Head of caudate nucleus (tissue), 42 donors: ENCODE results near the gene TMEM41B.

Source experiments
- DNase-seq, 42 donors: peaks; one replicate each; pipeline versions ENCODE4 v3.0.0 to v3.0.0-alpha.2; 2020 to 2021; ENCODE audit warnings: mixed read lengths in 7 of 42
- intact Hi-C: fragments of 100-400 bp; cut with DNase I; formaldehyde crosslinking; loops from one replicate; pipeline ENCODE4 v1.15.0; 2022

Gene TMEM41B

GRCh38 chr11:9315078-9315688, 790 bp upstream of the TMEM41B start:
- intact Hi-C loops: loop anchor here (2.0 to 5.0 kb wide), 2 partner anchors 47 to 70 kb away; partner anchors contain the start of gene IPO7
- peak in 16 of 42 donors; percentile 3 to 45 (median 16) for DNase-seq

DNA sequence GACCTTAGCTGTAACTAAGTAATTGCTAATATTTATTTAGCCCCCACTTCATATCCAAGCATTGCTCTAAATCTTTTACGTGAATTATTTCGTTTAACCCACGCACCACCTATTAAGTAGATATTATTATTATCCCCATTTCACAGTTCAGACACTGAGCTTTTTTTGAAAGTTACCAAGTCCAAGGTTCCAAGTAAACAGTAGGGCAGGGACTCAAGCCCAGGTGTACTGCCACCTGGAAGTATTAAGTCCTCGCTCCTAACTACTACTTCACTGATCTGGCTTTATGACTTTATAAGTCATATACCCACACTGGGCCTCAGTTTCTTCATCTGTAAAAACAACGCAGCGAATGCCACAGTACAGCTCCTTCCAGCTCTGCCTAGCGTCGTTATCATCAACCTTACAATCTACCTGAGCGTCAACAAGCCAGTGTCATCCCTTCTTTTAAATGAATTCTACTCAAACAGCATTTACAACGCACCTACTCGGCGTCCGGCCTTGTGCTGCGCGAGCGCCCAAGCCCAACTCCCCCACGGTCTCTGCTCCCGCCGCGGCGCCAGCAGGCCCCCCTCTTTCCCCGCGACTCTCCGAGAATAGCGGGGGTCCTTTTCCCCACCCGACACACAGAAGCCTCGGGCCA, 624 bp downstream of the TMEM41B start:
- DNase-seq: peak in 25 of 42 donors; percentile 5 to 56 (median 28)
- intact Hi-C loops: loop anchor here (2.0 to 5.0 kb wide), 2 partner anchors 46 to 71 kb away; partner anchors contain the start of genes DENND5A and IPO7

- DNase-seq: no peak
- intact Hi-C loops: loop anchor here (5.0 kb wide), 1 partner anchor 43 kb away; the partner anchor contains the start of gene DENND5A
Observed at GRCh38 chr11:9310485-9311090, 3.8 kb downstream of the TMEM41B start.

DNA sequence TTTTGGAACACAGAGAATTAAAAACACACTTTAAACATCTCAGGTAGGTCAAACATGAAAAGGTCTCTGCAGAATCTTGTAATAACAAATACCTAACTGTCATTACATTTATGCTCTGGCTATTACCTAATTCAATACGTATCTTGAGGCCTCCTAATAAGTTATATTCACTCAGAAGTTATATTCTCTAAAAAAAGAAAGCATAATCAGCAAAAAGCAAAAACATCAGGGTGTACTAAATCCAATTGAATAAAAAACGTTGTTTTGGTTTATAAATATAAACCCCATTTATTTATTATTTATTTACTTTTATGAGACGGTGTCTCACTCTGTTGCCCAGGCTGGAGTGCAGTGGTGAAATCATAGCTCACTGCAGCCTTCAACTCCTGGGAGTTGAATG, 10.2 kb downstream of the TMEM41B start:
- intact Hi-C loops: no loop called here
- DNase-seq: no peak

GRCh38 chr11:9302448-9302847, 11.9 kb downstream of the TMEM41B start:
- no peak for DNase-seq
- intact Hi-C loops: no loop called here

DNA sequence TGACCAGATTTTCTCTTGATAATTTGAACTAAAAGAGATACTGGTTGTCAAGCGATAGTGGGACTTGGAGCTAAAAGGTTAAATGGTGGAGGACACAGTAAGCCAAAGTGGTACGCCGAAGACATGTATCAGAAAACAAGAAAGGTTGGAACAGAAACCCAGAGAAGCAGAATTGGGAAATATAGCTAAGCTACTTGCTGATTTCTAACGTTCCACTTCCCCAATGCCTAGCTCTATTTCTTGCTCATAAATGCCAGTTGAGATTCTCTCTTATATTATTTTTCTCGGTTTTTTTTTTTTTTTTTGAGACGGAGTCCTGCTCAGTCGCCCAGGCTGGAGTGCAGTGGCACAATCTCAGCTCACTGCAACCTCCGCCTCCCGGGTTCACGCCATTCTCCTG, 12.7 kb downstream of the TMEM41B start:
- intact Hi-C loops: no loop called here
- no peak for DNase-seq

DNA sequence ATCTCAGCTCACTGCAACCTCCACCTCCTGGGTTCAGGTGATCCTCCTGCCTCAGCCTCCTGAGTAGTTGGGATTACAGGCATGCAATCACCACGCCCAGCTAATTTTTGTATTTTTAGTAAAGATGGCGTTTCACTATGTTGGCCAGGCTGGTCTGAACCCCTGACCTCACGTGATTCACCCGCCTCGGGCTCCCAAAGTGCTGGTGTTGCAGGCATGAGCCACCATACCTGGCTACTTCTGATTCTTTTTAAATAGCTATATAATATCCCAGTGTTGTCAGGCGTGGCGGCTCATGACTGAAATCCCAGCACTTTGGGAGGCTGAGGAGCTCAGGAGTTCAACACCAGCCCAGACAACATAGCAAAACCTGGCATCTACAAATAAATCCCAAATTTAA, 20.7 kb downstream of the TMEM41B start:
- no peak for DNase-seq
- intact Hi-C loops: no loop called here

GRCh38 chr11:9285850-9286587, 28.4 kb downstream of the TMEM41B start:
- intact Hi-C loops: no loop called here
- peak in 1 of 42 donors; percentile 10 for DNase-seq

DNA sequence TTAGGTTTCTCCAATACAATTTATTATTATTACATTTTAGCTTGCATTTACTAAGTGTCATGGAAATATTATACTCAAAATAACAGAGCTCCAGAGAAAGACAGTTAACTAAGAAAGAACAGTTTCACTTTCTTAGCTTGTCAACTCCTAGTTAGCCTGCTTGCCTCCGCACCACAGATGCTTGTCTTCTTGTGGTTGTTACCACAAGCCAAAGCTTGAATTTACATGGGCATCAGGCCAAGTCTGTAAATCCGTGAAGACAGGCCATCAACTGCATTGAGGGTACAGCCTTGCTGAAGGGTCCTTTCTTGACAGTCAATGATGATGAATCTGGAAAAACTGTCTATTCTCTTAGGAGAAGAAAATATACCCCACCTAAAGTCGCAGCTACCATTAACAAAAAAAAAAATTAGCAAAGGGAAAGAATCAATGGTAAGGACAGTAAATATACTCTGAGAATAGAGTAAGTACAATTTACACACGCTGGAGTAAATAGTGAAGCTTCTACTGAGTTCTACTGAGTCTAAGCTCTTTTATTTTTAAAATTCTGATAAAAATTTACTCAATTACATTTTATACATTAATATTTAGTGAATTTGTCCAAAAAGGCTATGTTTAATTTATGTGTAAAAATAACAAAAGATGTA, 33.6 kb downstream of the TMEM41B start:
- DNase-seq: no peak
- intact Hi-C loops: no loop called here

GRCh38 chr11:9277176-9277575, 37.2 kb downstream of the TMEM41B start:
- peak in 1 of 42 donors; percentile 18 for DNase-seq
- intact Hi-C loops: no loop called here

- peak in 1 of 42 donors; percentile 31 for DNase-seq
- intact Hi-C loops: no loop called here
Observed at GRCh38 chr11:9276571-9276970, 37.8 kb downstream of the TMEM41B start.

GRCh38 chr11:9274499-9275258, 39.7 kb downstream of the TMEM41B start:
- DNase-seq: peak in 1 of 42 donors; percentile 39
- intact Hi-C loops: no loop called here

- intact Hi-C loops: no loop called here
Observed at GRCh38 chr11:9273376-9274336, 40.7 kb downstream of the TMEM41B start.

DNA sequence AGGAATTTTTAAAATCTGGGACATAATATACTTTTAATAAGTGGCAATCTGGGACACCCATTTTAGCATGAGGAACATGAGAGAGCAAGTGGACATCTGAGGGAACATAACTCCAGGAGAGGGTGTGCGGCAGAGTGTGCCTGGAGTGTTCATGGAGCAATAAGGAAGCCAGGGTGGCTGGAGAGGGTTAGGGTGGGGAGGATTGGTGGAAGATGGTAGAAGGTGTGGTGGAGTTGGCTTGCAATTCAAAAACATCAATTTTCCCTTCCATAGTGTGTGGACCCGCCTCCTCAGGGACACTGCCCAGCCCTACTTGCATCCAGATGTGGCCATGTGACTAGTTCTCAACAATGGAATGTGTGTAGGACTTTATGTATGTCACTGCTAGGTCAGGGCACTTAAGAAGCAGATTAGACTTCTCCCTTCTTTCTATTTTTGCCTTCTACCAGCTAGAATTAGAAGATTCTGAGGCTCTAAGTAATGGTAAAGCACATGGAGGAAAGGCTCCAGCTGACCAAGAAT, 44.8 kb downstream of the TMEM41B start:
- peak in 1 of 42 donors; percentile 1 for DNase-seq
- intact Hi-C loops: loop anchor here (5.0 to 10.0 kb wide), 4 partner anchors 43 to 125 kb away; partner anchors contain the start of gene TMEM41B

More at GRCh38 chr11:9273376-9274336, 40.7 kb downstream of the TMEM41B start:
- DNase-seq: peak in 1 of 42 donors; percentile 41

GRCh38 chr11:9267680-9268079, 46.7 kb downstream of the TMEM41B start:
- DNase-seq: peak in 2 of 42 donors; percentile 6 to 7
- intact Hi-C loops: loop anchor here (5.0 to 10.0 kb wide), 4 partner anchors 45 to 123 kb away; partner anchors contain the start of gene TMEM41B

- intact Hi-C loops: loop anchor here (5.0 to 10.0 kb wide), 4 partner anchors 45 to 122 kb away; partner anchors contain the start of gene TMEM41B
- peak in 1 of 42 donors; percentile 3 for DNase-seq
Observed at GRCh38 chr11:9266926-9267325, 47.5 kb downstream of the TMEM41B start.
